Kidney (tissue), 14 donors: ENCODE results near the gene AP1AR. TPM values are rescaled to one million over a fixed set of nuclear protein-coding genes. Genes with fewer than 3 reads are reported as not detected.
"Not testable (repeated sequence)": the region's sequence is repeated elsewhere in the genome, so short reads cannot be mapped to it uniquely, and the experiment has no call there.

Source experiments
- DNase-seq, 5 donors: peaks; one replicate each; pipeline ENCODE4 v3.0.0-alpha.2; 2013 to 2020
- FAIRE-seq: peaks from 2 replicates; lab custom pipeline; 2012; peaks lifted over from hg19 to GRCh38; lab: Jason Lieb, UNC
- H3K27ac ChIP-seq, 2 donors: one replicate each; pipeline ENCODE4 v1.7.0; 2013; ENCODE audit warnings: low read depth in 2 of 2, low read length in 2 of 2, inconsistent platforms in 1 of 2
- H3K27me3 ChIP-seq: one replicate; pipeline ENCODE4 v1.7.1; 2013; ENCODE audit warnings: low read length, inconsistent platforms; ENCODE audit not compliant: control insufficient read depth, insufficient read depth
- H3K36me3 ChIP-seq, 3 donors: one replicate each; pipeline versions ENCODE4 v1.7.0 to v1.7.1; 2013; ENCODE audit warnings: low read length in 3 of 3, control low read depth in 1 of 3, inconsistent platforms in 1 of 3; ENCODE audit not compliant: insufficient read depth in 3 of 3, control insufficient read depth in 2 of 3
- H3K4me1 ChIP-seq, 3 donors: one replicate each; pipeline versions ENCODE4 v1.7.0 to v1.7.1; 2013; ENCODE audit warnings: low read length in 3 of 3, inconsistent platforms in 1 of 3, low read depth in 1 of 3; ENCODE audit not compliant: control insufficient read depth in 2 of 3, insufficient read depth in 2 of 3
- H3K4me3 ChIP-seq, 3 donors: one replicate each; pipeline versions ENCODE4 v1.7.0 to v1.8.1; 2013; ENCODE audit warnings: low read length in 3 of 3, control low read depth in 1 of 3, inconsistent platforms in 1 of 3
- H3K9ac ChIP-seq, 3 donors: one replicate each; pipeline versions ENCODE4 v1.7.0 to v1.7.1; 2013; ENCODE audit warnings: low read length in 3 of 3, control low read depth in 1 of 3, inconsistent platforms in 1 of 3
- H3K9me3 ChIP-seq, 3 donors: one replicate each; pipeline versions ENCODE4 v1.7.0 to v1.7.1; 2013; ENCODE audit warnings: low read length in 3 of 3, control low read depth in 1 of 3, inconsistent platforms in 1 of 3; ENCODE audit not compliant: control insufficient read depth in 2 of 3, insufficient read depth in 1 of 3
- CTCF ChIP-seq: IDR thresholded peaks from 3 replicates; pipeline ENCODE4 v1.5.1; 2012; ENCODE audit warnings: mild to moderate bottlenecking, moderate library complexity, borderline replicate concordance; ENCODE audit not compliant: insufficient read depth; ENCODE audit errors: extremely low read depth
- intact Hi-C: fragments of 100-400 bp; cut with DNase I; formaldehyde crosslinking; loops from one replicate; pipeline ENCODE4 v1.11.1; 2022
- polyA plus RNA-seq: library from polyadenylated mRNA; stranded (reverse); fragments of 350-450 nt; fragmentation: Illumina TruSeq; extraction: RNeasy Lipid Tissue Mini Kit (QIAGEN cat#74804); gene quantifications from one replicate; pipeline ENCODE4 v1.2.3, GENCODE V29; 2014; ENCODE audit warnings: low read depth, low replicate concordance; ENCODE audit not compliant: insufficient read depth
- total RNA-seq: library from RNA; stranded (reverse); fragmentation: NEBNext Ultra II Directional; extraction: Animal tissue kit (Norgen Biotek cat#: 25700); gene quantifications from one replicate; pipeline ENCODE4 v1.2.1, GENCODE V29; 2021
- donor health status: control.
- donor health status: control.
- donor health status: control.
- donor health status: control.
- donor health status: control.
- donor health status: DM: yes; HTN: yes; CAD: no.
- donor health status: Normal renal cell carcinoma (clear cell type).

AP1AR gene
- total and polyA plus RNA-seq, 2 donors from 2014 or later = 8.7 to 20.3 TPM

GRCh38 chr4:112201915-112202505 is 29.6 kb upstream of the AP1AR start:
- intact Hi-C loops = no loop called here
- no peaks in the 10 kb centered on the region for H3K9me3 ChIP-seq
- H3K27me3 ChIP-seq = no peaks in the 10 kb centered on the region
- no peak for TF ChIP-seq CTCF
- no peaks in the 10 kb centered on the region for H3K4me1 ChIP-seq
- no peak overlapping the region for H3K4me3 ChIP-seq
- H3K9ac ChIP-seq = no peak overlapping the region
- DNase-seq (no peak), FAIRE-seq (no peak)
- no peaks in the 10 kb centered on the region for H3K36me3 ChIP-seq
- no peak overlapping the region for H3K27ac ChIP-seq

GRCh38 chr4:112203593-112203992 is 28.0 kb upstream of the AP1AR start:
- FAIRE-seq = no peak
- intact Hi-C loops = no loop called here
- peak in 1 of 5 donors; percentile 1 for DNase-seq
- Histone ChIP-seq H3K4me1 (no peaks in the 10 kb centered on the region), H3K36me3 (no peaks in the 10 kb centered on the region), H3K4me3 (no peak overlapping the region), H3K27ac (no peak overlapping the region), H3K9me3 (no peaks in the 10 kb centered on the region), H3K9ac (no peak overlapping the region), H3K27me3 (no peaks in the 10 kb centered on the region)
- no peak for TF ChIP-seq CTCF

GRCh38 chr4:112206431-112206830 is 25.2 kb upstream of the AP1AR start:
- Histone ChIP-seq H3K27me3 (no peaks in the 10 kb centered on the region), H3K36me3 (no peaks in the 10 kb centered on the region), H3K9ac (no peak overlapping the region), H3K4me1 (no peaks in the 10 kb centered on the region), H3K4me3 (no peak overlapping the region), H3K27ac (no peak overlapping the region), H3K9me3 (no peaks in the 10 kb centered on the region)
- FAIRE-seq = no peak
- TF ChIP-seq CTCF = no peak
- intact Hi-C loops = no loop called here
- DNase-seq = no peak

GRCh38 chr4:112208137-112209095 is 23.2 kb upstream of the AP1AR start:
- H3K9me3 ChIP-seq, H3K9ac ChIP-seq, H3K36me3 ChIP-seq, intact Hi-C loops, H3K27me3 ChIP-seq, H3K4me1 ChIP-seq, H3K27ac ChIP-seq, DNase-seq, FAIRE-seq, H3K4me3 ChIP-seq: not testable (repeated sequence)
